Breast epithelium (tissue), 4 donors: ENCODE data around the gene GPR62. TPM values are rescaled to one million over a fixed set of nuclear protein-coding genes. Genes with fewer than 3 reads are reported as not detected.
A peak's percentile ranks its signal among the peaks of the same experiment; 100 is the strongest.

ENCODE experiments used
- DNase-seq, 2 donors: peaks; one replicate each; pipeline ENCODE4 v3.0.0-alpha.2; 2019; ENCODE audit warnings: low spot score in 2 of 2
- H3K27ac ChIP-seq, 2 donors: fragments of 200-600 bp; sonication (generic) in 1 of 2; one replicate each; pipeline ENCODE4 v1.5.1; 2016 to 2019; ENCODE audit warnings: mild to moderate bottlenecking in 1 of 2
- H3K27me3 ChIP-seq, 2 donors: fragments of 200-600 bp; sonication (generic) in 1 of 2; one replicate each; pipeline versions ENCODE4 v1.5.1 to v1.6.0; 2017 to 2019; ENCODE audit warnings: control low read depth in 1 of 2, mild to moderate bottlenecking in 1 of 2
- H3K36me3 ChIP-seq: fragments of 200-600 bp; one replicate; pipeline ENCODE4 v1.5.1; 2019
- H3K4me1 ChIP-seq, 2 donors: fragments of 200-600 bp; sonication (generic); one replicate each; pipeline ENCODE4 v1.5.1; 2016 to 2019; ENCODE audit warnings: control low read depth in 1 of 2
- H3K4me3 ChIP-seq, 3 donors: fragments of 200-600 bp; sonication (generic); 1 replicate in 2 of 3; 2 replicates in 1 of 3; pipeline ENCODE4 v1.5.1; 2016 to 2019; ENCODE audit warnings: mild to moderate bottlenecking in 3 of 3, moderate library complexity in 2 of 3
- H3K9me3 ChIP-seq, 2 donors: fragments of 200-600 bp; sonication (generic) in 1 of 2; one replicate each; pipeline ENCODE4 v1.5.1; 2016 to 2019; ENCODE audit warnings: control low read depth in 1 of 2
- CTCF ChIP-seq, 3 donors: fragments of 450-650 bp; IDR thresholded peaks; one replicate each; pipeline ENCODE4 v1.5.1; 2016 to 2017; ENCODE audit warnings: antibody characterized with exemption in 3 of 3, mild to moderate bottlenecking in 3 of 3, moderate library complexity in 3 of 3
- POLR2A ChIP-seq: fragments of 450-650 bp; IDR thresholded peaks from one replicate; pipeline ENCODE4 v1.6.1; 2016; ENCODE audit warnings: antibody characterized with exemption, mild to moderate bottlenecking, moderate library complexity
- POLR2AphosphoS5 ChIP-seq, 3 donors: sonication (generic); formaldehyde crosslinking; IDR thresholded peaks; one replicate each; pipeline ENCODE4 v1.6.1; 2017; ENCODE audit warnings: antibody characterized with exemption in 3 of 3
- intact Hi-C: fragments of 100-400 bp; cut with DNase I; formaldehyde crosslinking; loops from one replicate; pipeline ENCODE4 v1.15.1; 2023; ENCODE audit warnings: low total_unique reads
- total RNA-seq, 3 donors: library from RNA; depleted of rRNA; stranded (reverse); fragments of >200 nt; gene quantifications; one replicate each; pipeline ENCODE4 v1.1.0, GENCODE V29; 2016

The GPR62 gene
- total RNA-seq, 3 donors from 2014 or later = 0.16 TPM; not detected in 2

DNA sequence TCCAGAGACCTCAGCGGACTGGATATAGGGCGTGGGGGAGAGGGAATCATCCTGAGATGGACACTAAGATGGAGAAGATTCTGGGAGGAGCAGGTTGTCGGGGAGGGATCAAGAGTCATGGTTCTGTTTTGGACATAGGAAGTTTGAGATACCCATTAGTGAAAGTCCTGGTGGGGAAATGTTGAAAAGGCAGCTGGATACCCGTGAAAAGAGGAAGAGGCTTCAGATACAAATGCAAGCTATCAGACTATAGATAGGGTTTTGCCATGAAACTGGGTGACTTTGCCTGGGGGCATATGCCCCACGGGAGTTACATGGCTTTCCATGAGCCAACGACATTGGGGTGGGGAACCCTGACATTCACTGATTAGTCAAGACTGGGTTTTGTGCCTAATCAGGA, 1.1 kb upstream of the GPR62 start:
- Histone ChIP-seq H3K9me3 (no peaks in the 10 kb centered on the region), H3K27ac (no peak overlapping the region), H3K4me3 (no peak overlapping the region), H3K36me3 (no peaks in the 10 kb centered on the region), H3K27me3 (no peaks in the 10 kb centered on the region), H3K4me1 (peaks cover 0 to 5% of the 10 kb centered on the region in 2 donors)
- TF ChIP-seq CTCF (IDR thresholded peaks at IDR 0.05) (no peak), POLR2AphosphoS5 (IDR thresholded peaks at IDR 0.05) (no peak), POLR2A (no peak)
- intact Hi-C loops = loop anchor here (5.0 kb wide), 1 partner anchor 1283 kb away; no protein-coding TSS in a partner anchor
- DNase-seq = no peak

- Histone ChIP-seq H3K4me3 (no peak overlapping the region), H3K9me3 (no peaks in the 10 kb centered on the region), H3K27me3 (no peaks in the 10 kb centered on the region), H3K27ac (no peak overlapping the region), H3K36me3 (no peaks in the 10 kb centered on the region), H3K4me1 (peaks cover 0 to 5% of the 10 kb centered on the region in 2 donors)
- TF ChIP-seq POLR2AphosphoS5 (IDR thresholded peaks at IDR 0.05) = no peak
- TF ChIP-seq CTCF (IDR thresholded peaks at IDR 0.05) = no peak
- TF ChIP-seq POLR2A = no peak
- intact Hi-C loops = loop anchor here (5.0 kb wide), 1 partner anchor 1283 kb away; no protein-coding TSS in a partner anchor
- DNase-seq = no peak
Measured at GRCh38 chr3:51954713-51955112, 468 bp upstream of the GPR62 start.

GRCh38 chr3:51955893-51956770, 951 bp downstream of the GPR62 start:
- Histone ChIP-seq H3K36me3 (no peaks in the 10 kb centered on the region), H3K27ac (peak overlapping the region; percentile 64 to 77), H3K9me3 (no peaks in the 10 kb centered on the region), H3K27me3 (no peaks in the 10 kb centered on the region), H3K4me1 (peaks cover 0 to 5% of the 10 kb centered on the region in 2 donors), H3K4me3 (peak overlapping the region; percentile 35 to 79 (median 57))
- peak in 2 of 3 donors; percentile 26 to 54 for TF ChIP-seq CTCF (IDR thresholded peaks at IDR 0.05)
- TF ChIP-seq POLR2A = no peak
- peak in 1 of 3 donors; percentile 12 for TF ChIP-seq POLR2AphosphoS5 (IDR thresholded peaks at IDR 0.05)
- intact Hi-C loops = no loop called here
- DNase-seq = no peak

- intact Hi-C loops = loop anchor here (1.0 kb wide), 1 partner anchor 44 kb away; no protein-coding TSS in a partner anchor
Measured at GRCh38 chr3:51957520-51958205, 2.5 kb downstream of the GPR62 start.

More at GRCh38 chr3:51957520-51958205, 2.5 kb downstream of the GPR62 start:
- peaks cover 0 to 5% of the 10 kb centered on the region in 2 donors for H3K4me1 ChIP-seq
- no peak for DNase-seq
- H3K4me3 ChIP-seq = no peak overlapping the region
- H3K36me3 ChIP-seq = no peaks in the 10 kb centered on the region
- H3K9me3 ChIP-seq = no peaks in the 10 kb centered on the region
- TF ChIP-seq POLR2AphosphoS5 (IDR thresholded peaks at IDR 0.05) (no peak), POLR2A (no peak), CTCF (IDR thresholded peaks at IDR 0.05) (no peak)
- H3K27ac ChIP-seq = no peak overlapping the region
- no peaks in the 10 kb centered on the region for H3K27me3 ChIP-seq
